CD14-positive monocyte (primary cell): ENCODE results near the gene RDH13. TPM values are rescaled to one million over a fixed set of nuclear protein-coding genes. Genes with fewer than 3 reads are reported as not detected.
A peak's percentile ranks its signal among the peaks of the same experiment; 100 is the strongest.
"Not testable (repeated sequence)": the region's sequence is repeated elsewhere in the genome, so short reads cannot be mapped to it uniquely, and the experiment has no call there.

Experiments used
- DNase-seq, 3 donors: peaks; one replicate each; pipeline ENCODE4 v3.0.0-alpha.2; 2011 to 2022
- H2AFZ ChIP-seq: 2 replicates; pipeline ENCODE4 v1.6.0; 2012; ENCODE audit warnings: mild to moderate bottlenecking, low read depth, low read length, inconsistent platforms; ENCODE audit not compliant: insufficient read depth, poor library complexity, severe bottlenecking
- H3K27ac ChIP-seq, 2 donors: 1 replicate in 1 of 2; 2 replicates in 1 of 2; pipeline ENCODE4 v1.5.1; 2012 to 2013; ENCODE audit warnings: low read length in 2 of 2, control low read depth in 1 of 2, inconsistent platforms in 1 of 2, low read depth in 1 of 2, mild to moderate bottlenecking in 1 of 2
- H3K27me3 ChIP-seq, 2 donors: one replicate each; pipeline versions ENCODE4 v1.6.0 to v1.6.1; 2011 to 2013; ENCODE audit warnings: low read length in 2 of 2; ENCODE audit not compliant: control insufficient read depth in 2 of 2, insufficient read depth in 2 of 2
- H3K36me3 ChIP-seq, 2 donors: replicated peaks in 1 of 2; 1 replicate in 1 of 2; 2 replicates in 1 of 2; pipeline versions ENCODE4 v1.5.1 to v1.6.1; 2012 to 2013; ENCODE audit warnings: low read length in 2 of 2, control low read depth in 1 of 2, inconsistent platforms in 1 of 2, mild to moderate bottlenecking in 1 of 2; ENCODE audit not compliant: insufficient read depth in 2 of 2, control insufficient read depth in 1 of 2
- H3K4me1 ChIP-seq, 2 donors: 1 replicate in 1 of 2; 2 replicates in 1 of 2; pipeline versions ENCODE4 v1.5.1 to v1.6.1; 2012 to 2013; ENCODE audit warnings: low read length in 2 of 2, control low read depth in 1 of 2, inconsistent platforms in 1 of 2, mild to moderate bottlenecking in 1 of 2, moderate library complexity in 1 of 2; ENCODE audit not compliant: insufficient read depth in 2 of 2, control insufficient read depth in 1 of 2
- H3K4me2 ChIP-seq: replicated peaks from 2 replicates; pipeline ENCODE3; 2012; ENCODE audit warnings: low read length, moderate library complexity, mild to moderate bottlenecking; ENCODE audit not compliant: poor library complexity, severe bottlenecking; ENCODE audit errors: extremely low read depth
- H3K4me3 ChIP-seq, 3 experiments: fragments of 200-600 bp in 1 of 3; sonication (generic) in 1 of 3; replicated peaks in 1 of 3; 1 replicate in 2 of 3; 2 replicates in 1 of 3; pipeline ENCODE4 v1.5.1; 2011 to 2013; ENCODE audit warnings: low read length in 3 of 3, mild to moderate bottlenecking in 3 of 3, control low read depth in 2 of 3, low read depth in 2 of 3, inconsistent platforms in 1 of 3, moderate library complexity in 1 of 3
- H3K79me2 ChIP-seq: 2 replicates; pipeline ENCODE4 v1.6.0; 2012; ENCODE audit warnings: mild to moderate bottlenecking, control low read depth, inconsistent platforms, low read length, moderate library complexity; ENCODE audit not compliant: insufficient read depth
- H3K9ac ChIP-seq: 2 replicates; pipeline ENCODE4 v1.6.0; 2017; ENCODE audit warnings: low read length, mild to moderate bottlenecking; ENCODE audit not compliant: insufficient read depth, poor library complexity, severe bottlenecking
- H3K9me3 ChIP-seq, 2 donors: replicated peaks in 1 of 2; 1 replicate in 1 of 2; 2 replicates in 1 of 2; pipeline versions ENCODE4 v1.5.1 to v1.6.1; 2012 to 2013; ENCODE audit warnings: low read length in 2 of 2, control low read depth in 1 of 2; ENCODE audit not compliant: control insufficient read depth in 1 of 2, insufficient read depth in 1 of 2
- H4K20me1 ChIP-seq: 2 replicates; pipeline ENCODE4 v1.6.0; 2012; ENCODE audit warnings: mild to moderate bottlenecking, low read length, control low read depth, moderate library complexity; ENCODE audit not compliant: insufficient read depth
- H3K27ac Mint-ChIP-seq, 7 donors: one replicate each; pipeline ENCODE4 v1.8.0; 2020; ENCODE audit warnings: mild to moderate bottlenecking in 7 of 7, mixed read lengths in 7 of 7, moderate library complexity in 6 of 7, inconsistent platforms in 2 of 7
- H3K27me3 Mint-ChIP-seq, 3 donors: one replicate each; pipeline ENCODE4 v1.8.0; 2021 to 2022; ENCODE audit warnings: low read depth in 3 of 3, mild to moderate bottlenecking in 3 of 3, mixed read lengths in 3 of 3, moderate library complexity in 3 of 3, inconsistent platforms in 1 of 3
- H3K36me3 Mint-ChIP-seq, 2 donors: one replicate each; pipeline ENCODE4 v1.8.0; 2020; ENCODE audit warnings: mixed read lengths in 2 of 2, inconsistent platforms in 1 of 2, mild to moderate bottlenecking in 1 of 2
- H3K4me1 Mint-ChIP-seq: one replicate; pipeline ENCODE4 v1.8.0; 2020; ENCODE audit warnings: mild to moderate bottlenecking, mixed read lengths
- H3K4me3 Mint-ChIP-seq, 2 donors: one replicate each; pipeline ENCODE4 v1.8.0; 2020; ENCODE audit warnings: mild to moderate bottlenecking in 2 of 2, mixed read lengths in 2 of 2, moderate library complexity in 1 of 2
- H3K9me3 Mint-ChIP-seq, 7 donors: one replicate each; pipeline ENCODE4 v1.8.0; 2020 to 2022; ENCODE audit warnings: mixed read lengths in 7 of 7, mild to moderate bottlenecking in 6 of 7, moderate library complexity in 6 of 7, inconsistent platforms in 2 of 7
- CTCF ChIP-seq: fragments of 200-600 bp; IDR thresholded peaks from one replicate; pipeline ENCODE4 v1.8.0; 2022; ENCODE audit warnings: antibody characterized with exemption, mild to moderate bottlenecking
- WGBS: methylation state at CpG from one replicate; pipeline ENCODE4 v1.1.5; 2013; ENCODE audit warnings: missing lambda C conversion rate; ENCODE audit not compliant: insufficient coverage; 5-methylcytosine and 5-hydroxymethylcytosine counted together
- intact Hi-C, 2 donors: fragments of 100-400 bp; cut with micrococcal nuclease; formaldehyde crosslinking; loops; one replicate each; pipeline versions ENCODE4 v1.15.0 to v1.15.1; 2023
- polyA plus RNA-seq, 3 donors: library from polyadenylated mRNA; depleted of rRNA in 1 of 3; unstranded in 2 of 3; stranded (reverse) in 1 of 3; fragments of 300-500 nt in 2 of 3; fragments of >200 nt in 1 of 3; fragmentation: Illumina TruSeq in 2 of 3; gene quantifications; 1 replicate in 2 of 3; 2 replicates in 1 of 3; pipeline ENCODE4 v1.2.3, GENCODE V29; 2012 to 2021

The RDH13 gene
- polyA plus RNA-seq, 3 donors = 1.6 to 4.0 (median 2.3) TPM

GRCh38 chr19:55063492-55063843, 520 bp upstream of the RDH13 start:
- intact Hi-C loops = no loop called here
- H3K27me3 Mint-ChIP-seq = peaks cover 31 to 39% (median 36%) of the 10 kb centered on the region in 3 donors
- Histone ChIP-seq H2AFZ (no peak overlapping the region), H3K27me3 (peaks cover 5 to 23% of the 10 kb centered on the region in 2 donors), H3K4me3 (peak overlapping the region in 1 of 3 experiments; percentile 81), H3K36me3 (no peaks in the 10 kb centered on the region), H3K27ac (no peak overlapping the region), H3K9ac (no peak overlapping the region), H3K4me2 (peak overlapping the region; percentile 94), H4K20me1 (no peaks in the 10 kb centered on the region), H3K9me3 (peaks cover 0 to 4% of the 10 kb centered on the region in 2 donors), H3K4me1 (peaks cover 8 to 10% of the 10 kb centered on the region in 2 donors), H3K79me2 (no peaks in the 10 kb centered on the region)
- peaks cover 8 to 10% of the 10 kb centered on the region in 2 donors for H3K36me3 Mint-ChIP-seq
- H3K27ac Mint-ChIP-seq = peak overlapping the region in 3 of 7 donors; percentile 35 to 70 (median 40)
- no peak for TF ChIP-seq CTCF
- H3K4me1 Mint-ChIP-seq = peaks cover 14% of the 10 kb centered on the region
- H3K4me3 Mint-ChIP-seq = peak overlapping the region in 1 of 2 donors; percentile 60
- DNase-seq = no peak
- H3K9me3 Mint-ChIP-seq = peaks cover 0 to 12% (median 7%) of the 10 kb centered on the region in 7 donors
- 86% methylated on average over 1 of the region's 3 CpGs for WGBS

GRCh38 chr19:55060287-55060686, 2.7 kb downstream of the RDH13 start:
- H3K9ac ChIP-seq, intact Hi-C loops, H3K4me3 ChIP-seq, H3K27me3 ChIP-seq, H3K4me2 ChIP-seq, H3K4me3 Mint-ChIP-seq, H3K9me3 Mint-ChIP-seq, DNase-seq, H3K27ac ChIP-seq, H3K27ac Mint-ChIP-seq, H3K4me1 Mint-ChIP-seq, H4K20me1 ChIP-seq, H2AFZ ChIP-seq, H3K9me3 ChIP-seq, H3K79me2 ChIP-seq: not testable (repeated sequence)
- 100% methylated on average over 1 of the region's 9 CpGs for WGBS
- Histone ChIP-seq H3K4me1 (peaks cover 8 to 10% of the 10 kb centered on the region in 2 donors), H3K36me3 (peaks cover 18 to 28% of the 10 kb centered on the region in 2 donors)
- Mint-ChIP-seq H3K27me3 (peaks cover 3 to 11% (median 4%) of the 10 kb centered on the region in 3 donors), H3K36me3 (peaks cover 31 to 35% of the 10 kb centered on the region in 2 donors)
